Skeletal muscle cell (primary cell): Measurements from ENCODE around the gene LRGUK.

Source experiments
- DNase-seq: peaks from one replicate; pipeline ENCODE4 v3.0.0-alpha.2; 2010; ENCODE audit warnings: low read depth
- H3K4me3 ChIP-seq: 2 replicates; pipeline ENCODE4 v1.5.1; 2011; ENCODE audit warnings: low read depth, mild to moderate bottlenecking, control low read depth, low read length, moderate library complexity

The LRGUK gene

GRCh38 chr7:134179036-134180011, 52.2 kb downstream of the LRGUK start:
- H3K4me3 ChIP-seq, result no peak overlapping the region
- DNase-seq, result no peak

GRCh38 chr7:134180376-134180775, 53.2 kb downstream of the LRGUK start:
- DNase-seq, result no peak
- H3K4me3 ChIP-seq, result no peak overlapping the region

- H3K4me3 ChIP-seq, result no peak overlapping the region
- DNase-seq, result no peak
Measured at GRCh38 chr7:134182078-134182477, 54.9 kb downstream of the LRGUK start.

GRCh38 chr7:134184767-134185166, 57.6 kb downstream of the LRGUK start:
- no peak overlapping the region for H3K4me3 ChIP-seq
- DNase-seq, result peak; percentile 5

- no peak overlapping the region for H3K4me3 ChIP-seq
- peak; percentile 7 for DNase-seq
Measured at GRCh38 chr7:134186027-134186426, 58.9 kb downstream of the LRGUK start.

GRCh38 chr7:134186801-134187200, 59.7 kb downstream of the LRGUK start:
- no peak overlapping the region for H3K4me3 ChIP-seq

GRCh38 chr7:134187893-134188292, 60.8 kb downstream of the LRGUK start:
- DNase-seq, result no peak
- no peak overlapping the region for H3K4me3 ChIP-seq

More at GRCh38 chr7:134186801-134187200, 59.7 kb downstream of the LRGUK start:
- peak; percentile 7 for DNase-seq

GRCh38 chr7:134188311-134188710, 61.2 kb downstream of the LRGUK start:
- H3K4me3 ChIP-seq, result no peak overlapping the region
- no peak for DNase-seq

GRCh38 chr7:134189559-134189958, 62.4 kb downstream of the LRGUK start:
- no peak for DNase-seq
- H3K4me3 ChIP-seq, result no peak overlapping the region

GRCh38 chr7:134191876-134192275, 64.7 kb downstream of the LRGUK start:
- DNase-seq, result no peak
- H3K4me3 ChIP-seq, result no peak overlapping the region

- no peak for DNase-seq
- no peak overlapping the region for H3K4me3 ChIP-seq
Measured at GRCh38 chr7:134193240-134193639, 66.1 kb downstream of the LRGUK start.

GRCh38 chr7:134195252-134195651, 68.1 kb downstream of the LRGUK start:
- DNase-seq, result no peak
- no peak overlapping the region for H3K4me3 ChIP-seq

- no peak for DNase-seq
- H3K4me3 ChIP-seq, result no peak overlapping the region
Measured at GRCh38 chr7:134196439-134196838, 69.3 kb downstream of the LRGUK start.

GRCh38 chr7:134197345-134197744, 70.2 kb downstream of the LRGUK start:
- no peak for DNase-seq
- H3K4me3 ChIP-seq, result no peak overlapping the region

GRCh38 chr7:134200970-134201369, 73.8 kb downstream of the LRGUK start:
- DNase-seq, result no peak

GRCh38 chr7:134201569-134202261, 74.6 kb downstream of the LRGUK start:
- no peak overlapping the region for H3K4me3 ChIP-seq
- no peak for DNase-seq

More at GRCh38 chr7:134200970-134201369, 73.8 kb downstream of the LRGUK start:
- no peak overlapping the region for H3K4me3 ChIP-seq

GRCh38 chr7:134203186-134203889, 76.2 kb downstream of the LRGUK start:
- no peak for DNase-seq
- no peak overlapping the region for H3K4me3 ChIP-seq

- no peak overlapping the region for H3K4me3 ChIP-seq
- no peak for DNase-seq
Measured at GRCh38 chr7:134209322-134210015, 82.3 kb downstream of the LRGUK start.

GRCh38 chr7:134210227-134210626, 83.1 kb downstream of the LRGUK start:
- no peak for DNase-seq
- no peak overlapping the region for H3K4me3 ChIP-seq
